Endothelial cell (in vitro differentiated cells): Measurements from ENCODE around the gene DOCK10. TPM values are rescaled to one million over a fixed set of nuclear protein-coding genes. Genes with fewer than 3 reads are reported as not detected.

Experiments used
- DNase-seq: peaks from one replicate; pipeline ENCODE4 v3.0.0; 2021; ENCODE audit warnings: low spot score
- H3K27ac Mint-ChIP-seq: one replicate; pipeline ENCODE4 v1.8.0; 2021; ENCODE audit warnings: mixed read lengths, inconsistent platforms; ENCODE audit not compliant: unreplicated experiment
- H3K27me3 Mint-ChIP-seq: one replicate; pipeline ENCODE4 v1.8.0; 2021; ENCODE audit warnings: mild to moderate bottlenecking, moderate library complexity, mixed read lengths, inconsistent platforms; ENCODE audit not compliant: unreplicated experiment
- H3K36me3 Mint-ChIP-seq: one replicate; pipeline ENCODE4 v1.8.0; 2021; ENCODE audit warnings: mild to moderate bottlenecking, low read depth, mixed read lengths, inconsistent platforms; ENCODE audit not compliant: unreplicated experiment
- H3K4me1 Mint-ChIP-seq: one replicate; pipeline ENCODE4 v1.8.0; 2021; ENCODE audit warnings: mild to moderate bottlenecking, mixed read lengths, inconsistent platforms; ENCODE audit not compliant: unreplicated experiment
- H3K4me3 Mint-ChIP-seq: one replicate; pipeline ENCODE4 v1.8.0; 2021; ENCODE audit warnings: mild to moderate bottlenecking, mixed read lengths, inconsistent platforms; ENCODE audit not compliant: unreplicated experiment
- H3K9me3 Mint-ChIP-seq: one replicate; pipeline ENCODE4 v1.8.0; 2021; ENCODE audit warnings: mixed read lengths, inconsistent platforms; ENCODE audit not compliant: unreplicated experiment
- CTCF ChIP-seq: fragments of 200-600 bp; sonication (generic); IDR thresholded peaks from one replicate; pipeline ENCODE4 v1.5.0; 2021; ENCODE audit warnings: antibody characterized with exemption; ENCODE audit not compliant: unreplicated experiment
- total RNA-seq: library from RNA; stranded (reverse); fragmentation: NEBNext Ultra II Directional; extraction: Animal tissue kit (Norgen Biotek cat#: 25700); gene quantifications from one replicate; pipeline ENCODE4 v1.2.1, GENCODE V29; 2021; ENCODE audit not compliant: unreplicated experiment

DOCK10 gene
- total RNA-seq, 1 donor from 2014 or later: 7.6 TPM

DNA sequence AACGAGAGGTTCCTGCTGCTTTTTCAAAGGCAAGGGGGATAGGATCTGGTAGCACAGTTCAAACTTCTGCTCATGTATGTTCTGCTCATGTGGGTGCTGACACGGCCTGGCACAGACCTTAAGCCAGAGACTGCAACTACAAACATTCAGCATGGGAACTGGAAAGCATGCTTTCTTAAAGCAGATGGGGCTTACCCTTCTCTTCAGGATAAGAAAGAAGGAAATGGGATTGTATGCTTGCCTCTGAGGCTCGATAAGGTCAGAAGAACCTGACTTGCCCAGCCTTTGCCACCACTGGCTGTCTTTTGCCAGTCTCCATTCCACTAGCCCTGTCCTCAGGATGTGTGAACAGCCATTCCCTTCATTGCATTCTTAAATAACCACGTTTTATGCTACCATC lies 10.7 kb downstream of the DOCK10 start:
- H3K4me3 Mint-ChIP-seq: no peak overlapping the region

GRCh38 chr2:225030893-225031292 lies 11.4 kb downstream of the DOCK10 start:
- no peak for DNase-seq
- H3K36me3 Mint-ChIP-seq: no peaks in the 10 kb centered on the region
- H3K27ac Mint-ChIP-seq: no peak overlapping the region
- no peaks in the 10 kb centered on the region for H3K9me3 Mint-ChIP-seq
- no peak overlapping the region for H3K4me3 Mint-ChIP-seq
- H3K27me3 Mint-ChIP-seq: no peaks in the 10 kb centered on the region
- peaks cover 7% of the 10 kb centered on the region for H3K4me1 Mint-ChIP-seq
- no peak for TF ChIP-seq CTCF

More for the DNA sequence above, 10.7 kb downstream of the DOCK10 start:
- DNase-seq: no peak
- no peak overlapping the region for H3K27ac Mint-ChIP-seq
- no peaks in the 10 kb centered on the region for H3K9me3 Mint-ChIP-seq
- H3K36me3 Mint-ChIP-seq: no peaks in the 10 kb centered on the region
- H3K27me3 Mint-ChIP-seq: no peaks in the 10 kb centered on the region
- H3K4me1 Mint-ChIP-seq: no peaks in the 10 kb centered on the region
- no peak for TF ChIP-seq CTCF

GRCh38 chr2:225030203-225030602 lies 12.1 kb downstream of the DOCK10 start:
- peaks cover 8% of the 10 kb centered on the region for H3K4me1 Mint-ChIP-seq
- no peak for DNase-seq
- no peaks in the 10 kb centered on the region for H3K27me3 Mint-ChIP-seq
- H3K27ac Mint-ChIP-seq: no peak overlapping the region
- no peaks in the 10 kb centered on the region for H3K36me3 Mint-ChIP-seq
- no peak for TF ChIP-seq CTCF
- no peaks in the 10 kb centered on the region for H3K9me3 Mint-ChIP-seq
- H3K4me3 Mint-ChIP-seq: no peak overlapping the region

GRCh38 chr2:225028572-225028971 lies 13.7 kb downstream of the DOCK10 start:
- Mint-ChIP-seq H3K4me3 (no peak overlapping the region), H3K4me1 (peaks cover 8% of the 10 kb centered on the region)

More at GRCh38 chr2:225028572-225028971, 13.7 kb downstream of the DOCK10 start:
- no peak for DNase-seq
- H3K9me3 Mint-ChIP-seq: no peaks in the 10 kb centered on the region
- no peaks in the 10 kb centered on the region for H3K36me3 Mint-ChIP-seq
- TF ChIP-seq CTCF: no peak
- H3K27me3 Mint-ChIP-seq: no peaks in the 10 kb centered on the region
- H3K27ac Mint-ChIP-seq: no peak overlapping the region
